ENCODE data around the gene AFAP1. TPM values are rescaled to one million over a fixed set of nuclear protein-coding genes. Genes with fewer than 3 reads are reported as not detected.

Gene AFAP1
- total and polyA plus RNA-seq, 2 donors from 2014 or later, result 2.6 to 26.3 TPM

GRCh38 chr4:7807351-7807921 is 132.2 kb downstream of the AFAP1 start:
- no peak for TF ChIP-seq CTCF (IDR thresholded peaks at IDR 0.05; ENCODE audit: borderline replicate concordance, extremely low read depth, insufficient read depth)
- peak overlapping the region; percentile 61 to 93 for H3K27ac ChIP-seq (ENCODE audit: low read depth in 2 of 2, low read length in 2 of 2)
- intact Hi-C loops (cut with DNase I), result loop anchor here (10.0 kb wide), 1 partner anchor 177 kb away; no protein-coding TSS in a partner anchor

GRCh38 chr4:7806338-7807090 is 133.1 kb downstream of the AFAP1 start:
- intact Hi-C loops (cut with DNase I), result loop anchor here (10.0 kb wide), 1 partner anchor 178 kb away; no protein-coding TSS in a partner anchor
- FAIRE-seq (no peak), DNase-seq (peak; percentile 90 to 97 (median 94))
- TF ChIP-seq CTCF (IDR thresholded peaks at IDR 0.05; ENCODE audit: borderline replicate concordance, extremely low read depth, insufficient read depth), result no peak
- Histone ChIP-seq H3K27me3 (ENCODE audit: control insufficient read depth, insufficient read depth, low read length) (no peaks in the 10 kb centered on the region), H3K27ac (ENCODE audit: low read depth in 2 of 2, low read length in 2 of 2) (peak overlapping the region; percentile 83 to 93), H3K4me1 (ENCODE audit: control insufficient read depth in 2 of 3, insufficient read depth in 2 of 3, low read depth in 1 of 3, low read length in 3 of 3) (peaks cover 22 to 40% (median 27%) of the 10 kb centered on the region in 3 donors), H3K9ac (ENCODE audit: low read length in 3 of 3) (peak overlapping the region in 1 of 3 donors; percentile 17), H3K4me3 (ENCODE audit: low read length in 3 of 3) (no peak overlapping the region), H3K9me3 (ENCODE audit: control insufficient read depth in 2 of 3, insufficient read depth in 1 of 3, low read length in 3 of 3) (no peaks in the 10 kb centered on the region), H3K36me3 (ENCODE audit: control insufficient read depth in 2 of 3, insufficient read depth in 3 of 3, low read length in 3 of 3) (peaks cover 0 to 2% (median 0%) of the 10 kb centered on the region in 3 donors)

More at GRCh38 chr4:7807351-7807921, 132.2 kb downstream of the AFAP1 start:
- H3K9me3 ChIP-seq (ENCODE audit: control insufficient read depth in 2 of 3, insufficient read depth in 1 of 3, low read length in 3 of 3), result no peaks in the 10 kb centered on the region
- peaks cover 26 to 41% (median 27%) of the 10 kb centered on the region in 3 donors for H3K4me1 ChIP-seq (ENCODE audit: control insufficient read depth in 2 of 3, insufficient read depth in 2 of 3, low read depth in 1 of 3, low read length in 3 of 3)
- H3K9ac ChIP-seq (ENCODE audit: low read length in 3 of 3), result no peak overlapping the region
- H3K27me3 ChIP-seq (ENCODE audit: control insufficient read depth, insufficient read depth, low read length), result no peaks in the 10 kb centered on the region
- peak in 2 of 5 donors; percentile 55 to 76 for DNase-seq
- peaks cover 0 to 2% (median 0%) of the 10 kb centered on the region in 3 donors for H3K36me3 ChIP-seq (ENCODE audit: control insufficient read depth in 2 of 3, insufficient read depth in 3 of 3, low read length in 3 of 3)
- H3K4me3 ChIP-seq (ENCODE audit: low read length in 3 of 3), result no peak overlapping the region
- no peak for FAIRE-seq

GRCh38 chr4:7805533-7806337 is 133.9 kb downstream of the AFAP1 start:
- Histone ChIP-seq H3K9ac (ENCODE audit: low read length in 3 of 3) (peak overlapping the region in 1 of 3 donors; percentile 27), H3K36me3 (ENCODE audit: control insufficient read depth in 2 of 3, insufficient read depth in 3 of 3, low read length in 3 of 3) (peaks cover 0 to 2% (median 0%) of the 10 kb centered on the region in 3 donors), H3K4me1 (ENCODE audit: control insufficient read depth in 2 of 3, insufficient read depth in 2 of 3, low read depth in 1 of 3, low read length in 3 of 3) (peaks cover 22 to 36% (median 27%) of the 10 kb centered on the region in 3 donors), H3K9me3 (ENCODE audit: control insufficient read depth in 2 of 3, insufficient read depth in 1 of 3, low read length in 3 of 3) (no peaks in the 10 kb centered on the region), H3K27me3 (ENCODE audit: control insufficient read depth, insufficient read depth, low read length) (no peaks in the 10 kb centered on the region), H3K4me3 (ENCODE audit: low read length in 3 of 3) (no peak overlapping the region), H3K27ac (ENCODE audit: low read depth in 2 of 2, low read length in 2 of 2) (peak overlapping the region; percentile 83 to 93)
- intact Hi-C loops (cut with DNase I), result loop anchor here (10.0 kb wide), 1 partner anchor 179 kb away; no protein-coding TSS in a partner anchor
- FAIRE-seq, result no peak
- peak; percentile 74 to 91 (median 85) for DNase-seq
- no peak for TF ChIP-seq CTCF (IDR thresholded peaks at IDR 0.05; ENCODE audit: borderline replicate concordance, extremely low read depth, insufficient read depth)

Data from kidney (tissue), 14 donors.